Activated CD4-positive, CD25-positive, alpha-beta regulatory T cell treated with anti-CD3 and anti-CD28 coated beads, Interleukin-2, amount 50 U/mL, for 72 hours (primary cell): ENCODE measurements around the gene NWD2.
"Not testable (repeated sequence)": the region's sequence is repeated elsewhere in the genome, so short reads cannot be mapped to it uniquely, and the experiment has no call there.

Experiments used
- DNase-seq: peaks from one replicate; pipeline ENCODE4 v3.0.0; 2021

Gene NWD2

GRCh38 chr4:37244583-37245390 lies at the start of gene NWD2:
Gene NWD2 (plus strand): TSS chr4:37244743. CDS start chr4:37245068, 325 bp downstream.
- no peak for DNase-seq

GRCh38 chr4:37197899-37198298 lies 46.6 kb upstream of the NWD2 start:
- DNase-seq = no peak

- not testable (repeated sequence) for DNase-seq
Measured at GRCh38 chr4:37204740-37205139, 39.8 kb upstream of the NWD2 start.

GRCh38 chr4:37216209-37216608 lies 28.3 kb upstream of the NWD2 start:
- no peak for DNase-seq

GRCh38 chr4:37219242-37219641 lies 25.3 kb upstream of the NWD2 start:
- DNase-seq = no peak

- no peak for DNase-seq
Measured at GRCh38 chr4:37219990-37220389, 24.6 kb upstream of the NWD2 start.

- DNase-seq = no peak
Measured at GRCh38 chr4:37220685-37221084, 23.9 kb upstream of the NWD2 start.

- no peak for DNase-seq
Measured at GRCh38 chr4:37223732-37224131, 20.8 kb upstream of the NWD2 start.

- no peak for DNase-seq
Measured at GRCh38 chr4:37224854-37225253, 19.7 kb upstream of the NWD2 start.

- DNase-seq = no peak
Measured at GRCh38 chr4:37225778-37226177, 18.8 kb upstream of the NWD2 start.

- no peak for DNase-seq
Measured at GRCh38 chr4:37232315-37232714, 12.2 kb upstream of the NWD2 start.

- no peak for DNase-seq
Measured at GRCh38 chr4:37236165-37236564, 8.4 kb upstream of the NWD2 start.

- no peak for DNase-seq
Measured at GRCh38 chr4:37241647-37242046, 2.9 kb upstream of the NWD2 start.

GRCh38 chr4:37243051-37243450 lies 1.5 kb upstream of the NWD2 start:
- no peak for DNase-seq

GRCh38 chr4:37243722-37244582 lies 591 bp upstream of the NWD2 start:
- peak; percentile 28 for DNase-seq

- no peak for DNase-seq
Measured at GRCh38 chr4:37245391-37245954, 930 bp downstream of the NWD2 start.

GRCh38 chr4:37246891-37247290 lies 2.3 kb downstream of the NWD2 start:
- no peak for DNase-seq

- DNase-seq = no peak
Measured at GRCh38 chr4:37258221-37258620, 13.7 kb downstream of the NWD2 start.

- DNase-seq = no peak
Measured at GRCh38 chr4:37268319-37268718, 23.8 kb downstream of the NWD2 start.

- DNase-seq = no peak
Measured at GRCh38 chr4:37279121-37279520, 34.6 kb downstream of the NWD2 start.

GRCh38 chr4:37279894-37280592 lies 35.5 kb downstream of the NWD2 start:
- no peak for DNase-seq

GRCh38 chr4:37299468-37299867 lies 54.9 kb downstream of the NWD2 start:
- DNase-seq = no peak

GRCh38 chr4:37304612-37305011 lies 60.1 kb downstream of the NWD2 start:
- no peak for DNase-seq
